Stimulated activated CD8-positive, alpha-beta memory T cell treated with anti-CD3 and anti-CD28 coated beads, Interleukin-7, amount 100 ng/mL, for 24 hours (primary cell): ENCODE measurements around the gene EFHB.
"Not testable (repeated sequence)": the region's sequence is repeated elsewhere in the genome, so short reads cannot be mapped to it uniquely, and the experiment has no call there.

Source experiments
- DNase-seq: peaks from one replicate; pipeline ENCODE4 v3.0.0-alpha.2; 2020; ENCODE audit warnings: low read depth

Gene EFHB

GRCh38 chr3:19931767-19932188 is 2.2 kb downstream of the EFHB start:
- no peak for DNase-seq

GRCh38 chr3:19931180-19931692 is 2.8 kb downstream of the EFHB start:
- DNase-seq = no peak

- no peak for DNase-seq
These were observed 13.5 kb downstream of the EFHB start for GRCh38 chr3:19920401-19921080.

GRCh38 chr3:19917167-19917566 is 16.9 kb downstream of the EFHB start:
- DNase-seq = no peak

GRCh38 chr3:19911452-19911851 is 22.6 kb downstream of the EFHB start:
- DNase-seq = no peak

GRCh38 chr3:19907523-19907922 is 26.5 kb downstream of the EFHB start:
- DNase-seq = no peak

- no peak for DNase-seq
These were observed 30.4 kb downstream of the EFHB start for GRCh38 chr3:19903649-19904048.

- no peak for DNase-seq
These were observed 32.1 kb downstream of the EFHB start for GRCh38 chr3:19901918-19902317.

GRCh38 chr3:19901337-19901736 is 32.7 kb downstream of the EFHB start:
- no peak for DNase-seq

- not testable (repeated sequence) for DNase-seq
These were observed 34.2 kb downstream of the EFHB start for GRCh38 chr3:19899833-19900232.

- no peak for DNase-seq
These were observed 34.8 kb downstream of the EFHB start for GRCh38 chr3:19899264-19899663.

- DNase-seq = no peak
These were observed 35.3 kb downstream of the EFHB start for GRCh38 chr3:19898721-19899120.

GRCh38 chr3:19891740-19892139 is 42.3 kb downstream of the EFHB start:
- no peak for DNase-seq

- DNase-seq = no peak
These were observed 45.4 kb downstream of the EFHB start for GRCh38 chr3:19888428-19889152.

- DNase-seq = not testable (repeated sequence)
These were observed 46.9 kb downstream of the EFHB start for GRCh38 chr3:19887122-19887521.

GRCh38 chr3:19886404-19886803 is 47.6 kb downstream of the EFHB start:
- no peak for DNase-seq

- no peak for DNase-seq
These were observed 48.5 kb downstream of the EFHB start for GRCh38 chr3:19885468-19885867.

GRCh38 chr3:19881852-19882251 is 52.2 kb downstream of the EFHB start:
- DNase-seq = no peak

GRCh38 chr3:19881036-19881435 is 53.0 kb downstream of the EFHB start:
- no peak for DNase-seq

- DNase-seq = no peak
These were observed 56.4 kb downstream of the EFHB start for GRCh38 chr3:19877656-19878055.

- DNase-seq = no peak
These were observed 67.2 kb downstream of the EFHB start for GRCh38 chr3:19866751-19867347.

- not testable (repeated sequence) for DNase-seq
These were observed 78.7 kb downstream of the EFHB start for GRCh38 chr3:19855318-19855717.

GRCh38 chr3:19846609-19847008 is 87.4 kb downstream of the EFHB start:
- not testable (repeated sequence) for DNase-seq
